DMS 273 treated with DMSO at 0.1 percent for 48 hours (cell line): ENCODE measurements around the gene ACLY.
"Not testable (repeated sequence)": the region's sequence is repeated elsewhere in the genome, so short reads cannot be mapped to it uniquely, and the experiment has no call there.

Experiments
- DNase-seq: peaks from one replicate; lab custom pipeline; 2025; lab: John Stamatoyannopoulos, UW

The ACLY gene

DNA sequence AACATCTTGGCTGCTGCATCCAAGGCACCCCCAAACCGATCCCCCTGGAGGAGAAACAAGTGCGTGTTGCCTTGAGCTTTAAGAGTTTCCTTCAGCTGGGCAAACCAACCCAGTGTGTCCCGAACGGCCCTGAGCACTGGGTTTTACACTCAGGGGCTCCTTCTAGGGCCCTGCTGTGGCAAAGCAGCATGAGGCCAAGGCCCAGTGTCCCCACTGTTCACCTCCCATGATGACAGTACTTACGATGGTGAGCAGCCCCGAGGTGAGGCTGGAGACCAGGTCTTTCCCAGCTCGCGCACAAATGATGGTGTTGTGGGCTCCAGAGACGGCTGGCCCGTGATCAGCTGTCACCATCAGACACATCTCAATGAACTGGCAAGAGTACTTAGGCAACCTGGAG lies 47.0 kb downstream of the ACLY start:
- no peak for DNase-seq

GRCh38 chr17:41870627-41871026 lies 48.1 kb downstream of the ACLY start:
- DNase-seq = no peak

GRCh38 chr17:41870097-41870496 lies 48.7 kb downstream of the ACLY start:
- no peak for DNase-seq

- DNase-seq = no peak
These were observed 49.3 kb downstream of the ACLY start for GRCh38 chr17:41869426-41869825.

DNA sequence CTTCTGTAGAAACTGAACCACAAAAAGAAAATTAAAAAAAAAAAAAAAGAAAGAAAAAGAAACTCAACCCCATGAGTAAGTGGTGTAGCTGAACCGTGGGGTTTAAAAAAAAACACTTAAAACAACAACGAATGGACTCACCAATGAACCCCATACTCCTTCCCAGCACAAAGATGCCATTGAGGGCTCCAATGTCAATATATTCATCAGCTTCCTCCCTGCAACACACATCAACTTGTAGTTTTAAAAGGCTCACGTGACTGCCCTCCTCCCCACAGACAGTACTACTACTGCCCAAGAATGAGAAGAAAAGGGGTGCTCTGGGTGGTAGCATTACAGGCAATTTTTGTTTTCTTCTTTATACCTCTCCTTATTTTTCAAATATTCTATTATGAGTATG lies 50.2 kb downstream of the ACLY start:
- no peak for DNase-seq

GRCh38 chr17:41865596-41865893 lies 53.2 kb downstream of the ACLY start:
- DNase-seq = no peak

DNA sequence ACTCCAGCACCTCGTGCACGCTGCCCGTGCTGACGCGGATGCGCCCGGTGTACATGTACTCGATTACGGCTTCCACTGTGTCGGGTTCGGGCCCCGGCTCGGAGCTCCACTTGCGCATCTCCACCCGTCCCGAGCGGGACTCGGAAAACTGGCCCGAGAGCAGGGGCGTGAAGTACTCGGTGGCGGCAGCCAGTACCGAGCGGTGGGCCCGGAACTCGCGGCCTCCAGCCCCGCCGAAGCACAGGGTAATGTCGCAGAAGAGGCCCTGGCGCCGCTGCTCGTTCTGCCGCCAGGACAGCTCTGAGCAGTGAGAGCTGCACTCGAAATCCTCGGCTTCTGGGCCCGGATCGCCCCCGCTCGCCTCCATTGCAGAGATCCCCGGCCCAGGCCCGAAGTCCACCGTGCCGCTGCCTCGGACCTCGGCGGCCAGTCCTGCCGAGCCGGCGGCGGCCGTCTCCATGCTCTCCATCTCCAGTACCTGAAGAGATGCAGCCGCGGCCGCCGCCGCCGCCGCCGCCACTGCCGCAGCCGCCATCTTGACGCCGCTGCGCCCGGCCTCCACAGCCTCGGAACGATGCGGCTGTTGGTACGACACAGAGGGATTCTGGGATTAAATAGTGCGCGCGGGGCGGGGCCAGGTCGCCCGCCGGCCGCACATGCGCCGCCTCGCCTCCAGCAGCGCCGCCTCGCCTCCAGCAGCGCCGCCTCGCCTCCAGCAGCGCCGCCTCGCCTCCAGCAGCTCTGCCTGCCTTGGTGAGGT lies 53.7 kb downstream of the ACLY start, which contains the start of gene KLHL11:
Gene KLHL11 (minus strand): TSS at position 588 of the 760 bp plus-strand sequence. CDS start 53 bp downstream, at position 535.
- DNase-seq = peak; percentile 77

DNA sequence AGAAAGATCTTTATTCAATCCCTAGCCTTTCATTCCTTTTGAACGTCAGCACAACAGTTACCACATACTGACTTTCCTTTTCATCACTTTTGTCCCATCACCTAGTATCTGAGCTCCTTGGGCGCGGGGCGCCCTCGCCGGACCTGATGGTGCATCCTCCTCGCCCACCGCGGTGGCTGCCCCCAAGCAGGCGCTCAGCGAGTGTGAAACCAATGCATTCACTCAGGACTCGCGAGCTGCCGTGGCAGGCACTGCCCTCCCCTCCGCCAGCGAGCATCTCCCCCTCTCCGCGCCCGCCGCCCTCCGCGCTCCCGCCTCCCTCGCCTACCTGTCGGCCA lies 54.3 kb downstream of the ACLY start:
- no peak for DNase-seq

- no peak for DNase-seq
These were observed 55.5 kb downstream of the ACLY start for GRCh38 chr17:41863074-41863848.

DNA sequence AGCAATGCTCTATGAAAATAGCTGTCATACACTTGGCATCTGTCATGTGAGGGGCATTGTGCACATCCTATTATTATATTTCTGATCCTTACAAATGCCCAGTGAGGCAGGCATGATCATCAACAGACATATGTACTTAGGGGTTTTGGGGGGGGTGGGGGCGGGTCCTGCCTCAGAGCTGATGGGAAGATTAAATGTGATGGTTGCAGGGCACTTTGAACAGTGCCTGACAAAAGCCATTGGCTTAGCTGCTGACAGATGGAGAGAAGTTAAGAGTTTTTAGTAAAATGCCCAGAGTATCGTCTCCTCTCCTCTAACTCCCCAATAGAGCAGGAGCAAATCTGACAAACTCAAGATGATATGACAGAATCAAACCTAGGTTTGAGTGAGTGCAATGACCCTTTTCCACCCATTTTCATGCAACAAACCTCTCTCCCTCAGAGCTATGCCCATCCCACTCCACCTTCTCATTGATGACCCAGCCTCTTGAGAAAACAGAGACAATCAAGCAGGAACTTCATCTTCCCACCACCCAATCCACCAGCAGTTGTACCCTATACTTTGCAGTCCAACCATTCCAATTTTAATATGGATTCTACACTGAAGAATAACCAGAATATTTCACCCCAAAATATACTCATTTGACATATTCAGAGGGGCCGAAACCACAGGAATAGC lies 58.4 kb downstream of the ACLY start:
- no peak for DNase-seq

DNA sequence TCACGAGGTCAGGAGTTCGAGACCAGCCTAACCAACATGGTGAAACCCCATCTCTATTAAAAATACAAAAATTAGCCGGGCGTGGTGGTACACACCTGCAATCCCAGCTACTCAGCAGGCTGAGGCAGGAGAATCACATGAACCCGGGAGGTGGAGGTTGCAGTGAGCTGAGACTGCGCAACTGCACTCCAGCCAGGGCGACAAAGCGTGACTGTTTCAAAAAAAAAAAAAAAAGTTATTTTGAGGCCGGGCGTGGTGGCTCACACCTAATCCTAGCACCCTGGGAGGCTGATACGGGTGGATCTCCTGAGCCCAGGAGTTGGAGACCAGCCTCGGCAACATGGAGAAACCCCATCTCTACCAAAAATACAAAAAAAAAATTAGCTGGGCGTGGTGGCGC lies 67.4 kb downstream of the ACLY start:
- not testable (repeated sequence) for DNase-seq

DNA sequence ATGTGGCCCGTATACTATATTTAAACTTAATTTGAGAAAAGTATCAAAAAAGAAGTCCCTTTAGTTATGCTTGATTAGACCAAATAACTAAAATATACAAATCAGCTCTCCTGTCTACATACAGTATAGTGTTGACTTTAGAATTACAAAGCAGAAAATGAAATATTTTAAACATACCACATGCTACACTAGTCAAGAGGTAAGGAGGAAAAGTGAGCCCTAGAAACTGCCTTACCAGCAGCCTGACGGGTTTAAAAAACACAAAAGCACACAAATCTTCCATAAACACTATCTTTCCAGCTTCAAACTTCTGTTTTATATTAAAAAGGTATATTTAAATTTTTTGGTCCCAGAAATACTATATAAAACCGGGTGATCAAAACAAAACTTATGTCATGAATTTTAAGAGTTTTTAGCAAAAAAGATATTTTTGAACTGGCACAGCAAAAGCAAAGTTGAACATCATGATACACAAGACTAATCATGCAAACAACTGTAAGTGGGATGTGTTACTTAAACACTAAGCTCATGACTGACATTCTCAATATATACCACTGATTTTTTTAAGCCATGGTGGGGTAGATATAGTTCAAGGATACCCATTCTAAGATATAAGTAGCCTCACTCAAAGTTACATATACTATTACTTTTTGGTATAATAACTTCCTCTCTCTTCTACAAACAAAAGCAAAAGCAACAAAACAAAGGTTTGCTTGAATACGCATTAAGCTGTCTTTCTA lies 69.3 kb downstream of the ACLY start:
- no peak for DNase-seq

DNA sequence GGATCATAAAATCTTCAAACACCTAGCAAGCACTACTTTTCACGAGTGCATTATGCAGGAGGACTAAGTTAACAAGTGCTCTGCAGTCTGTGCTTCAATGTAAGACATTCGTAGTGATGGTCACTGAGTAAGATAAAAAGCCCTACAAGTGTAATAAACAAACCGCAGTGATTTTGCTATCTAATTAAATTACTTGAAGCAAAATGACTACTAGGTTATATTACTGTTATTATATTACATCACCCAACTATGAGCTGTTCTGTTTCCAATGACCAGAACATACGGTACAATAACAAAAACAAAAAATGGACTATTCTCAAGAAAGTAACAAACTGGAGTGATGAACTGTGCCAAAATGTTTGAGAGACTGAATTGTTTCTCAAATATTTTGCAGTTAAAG lies 70.0 kb downstream of the ACLY start:
- DNase-seq = no peak

GRCh38 chr17:41844971-41845370 lies 73.8 kb downstream of the ACLY start:
- DNase-seq = no peak

- not testable (repeated sequence) for DNase-seq
These were observed 78.0 kb downstream of the ACLY start for GRCh38 chr17:41840781-41841180.

GRCh38 chr17:41839448-41839847 lies 79.3 kb downstream of the ACLY start:
- not testable (repeated sequence) for DNase-seq

GRCh38 chr17:41837761-41838538 lies 80.8 kb downstream of the ACLY start, which contains the start of gene KLHL10:
Gene KLHL10, plus strand, starts transcription at chr17:41837825. Its CDS starts 108 bp downstream, at chr17:41837933.
- DNase-seq = no peak

DNA sequence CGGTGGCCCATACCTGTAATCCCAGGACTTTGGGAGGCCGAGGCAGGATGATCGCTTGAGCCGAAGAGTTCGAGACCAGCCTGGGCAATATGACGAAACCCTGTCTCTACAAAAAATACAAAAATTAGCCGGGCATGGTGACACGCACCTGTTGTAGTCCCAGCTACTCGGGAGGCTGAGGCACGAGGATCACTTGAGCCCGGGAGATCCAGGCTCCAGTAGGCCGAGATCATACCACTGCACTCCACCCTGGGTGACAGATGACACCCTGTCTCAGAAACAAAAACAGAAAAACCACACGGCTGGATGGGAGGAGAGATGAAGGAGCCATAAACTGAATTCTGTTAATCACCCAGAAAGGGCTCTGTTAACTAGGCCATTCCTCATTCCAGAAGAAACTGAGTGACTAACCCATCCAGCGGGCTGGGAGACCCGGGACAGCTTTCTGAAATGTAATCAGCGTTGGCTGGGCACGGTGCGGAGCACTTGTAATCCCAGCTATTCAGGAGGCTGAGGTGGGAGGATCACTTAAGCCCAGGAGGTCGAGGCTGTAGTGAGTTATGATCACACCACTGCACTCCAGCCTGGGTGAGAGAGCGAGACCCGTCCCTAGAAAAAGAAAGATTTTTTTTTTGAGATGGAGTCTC lies 82.1 kb downstream of the ACLY start:
- no peak for DNase-seq

DNA sequence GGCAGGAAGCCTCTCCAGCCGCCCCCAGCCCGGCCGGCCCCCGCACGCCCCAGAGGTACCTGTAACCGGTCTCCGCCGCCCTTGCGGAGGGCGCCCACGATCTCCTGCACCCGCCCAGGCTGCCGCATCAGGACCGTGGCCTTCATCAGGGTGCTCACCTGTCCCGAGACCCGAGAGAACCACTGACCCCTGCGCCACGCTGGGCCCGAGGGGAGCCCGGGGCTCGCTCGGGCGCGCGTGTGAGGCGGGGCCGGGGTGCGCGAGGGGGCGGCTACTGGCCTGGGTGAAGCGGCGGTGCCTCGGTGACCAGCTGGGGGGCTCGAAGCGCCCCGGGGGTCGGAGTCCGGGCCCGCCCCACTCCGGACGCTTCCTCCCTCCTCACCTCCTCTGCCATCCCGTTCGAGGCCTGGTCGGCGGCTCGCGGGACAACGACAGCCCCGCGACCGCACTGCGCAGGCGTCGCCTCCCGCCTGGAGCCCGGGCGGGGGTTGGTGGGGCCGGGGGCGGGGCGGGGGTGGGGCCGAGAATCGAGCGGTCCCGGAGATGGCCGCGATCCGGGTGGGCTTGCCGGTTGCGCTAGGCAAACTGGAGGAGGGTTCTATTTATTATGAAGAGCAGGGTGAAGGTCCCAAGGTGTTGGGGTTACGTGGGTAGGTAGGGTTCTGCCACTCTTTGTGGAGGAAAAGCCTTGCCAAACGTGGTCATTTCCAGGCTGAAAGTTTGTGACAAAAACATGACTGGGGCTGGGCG lies 82.8 kb downstream of the ACLY start, which contains the start of gene NT5C3B:
Gene NT5C3B (minus strand): TSS at position 433 of the 750 bp plus-strand sequence. CDS start 39 bp downstream, at position 394.
- DNase-seq = no peak

DNA sequence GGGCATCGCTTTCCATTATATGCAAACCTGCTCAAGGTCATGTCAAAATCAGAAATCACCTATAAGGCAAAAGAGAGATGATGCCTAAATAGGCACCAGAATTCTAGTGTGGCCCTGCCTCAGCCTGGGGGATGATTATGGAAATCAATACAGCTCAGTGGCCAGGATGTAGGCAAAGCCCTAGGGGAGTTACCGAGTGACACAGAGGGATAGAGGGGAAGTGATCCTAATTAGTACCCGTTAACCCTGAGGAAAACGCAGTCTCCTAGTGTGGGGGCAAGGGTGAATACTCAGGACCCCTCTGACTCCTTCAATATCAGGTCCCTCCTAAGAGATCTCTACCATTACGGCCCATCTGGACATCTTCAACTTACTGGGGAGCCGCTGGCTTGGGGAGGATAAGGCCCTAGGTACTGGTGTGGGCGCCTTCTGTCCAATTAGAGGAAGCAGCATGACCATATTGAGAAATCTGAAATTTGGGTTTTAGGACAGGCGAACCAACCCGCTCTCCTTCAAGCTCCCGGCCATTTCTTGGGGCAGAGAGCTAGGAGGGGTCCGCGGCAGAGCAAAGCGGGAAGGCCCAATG lies 83.4 kb downstream of the ACLY start:
- no peak for DNase-seq
